GM19463 (cell line): ENCODE data around the gene PPP1R3G.

Experiments
- ATAC-seq: cut with Tn5 transposase; IDR thresholded peaks from one replicate; pipeline ENCODE4 v1.9.1; 2021; ENCODE audit warnings: mild to moderate bottlenecking, moderate library complexity; ENCODE audit not compliant: unreplicated experiment

Gene PPP1R3G

DNA sequence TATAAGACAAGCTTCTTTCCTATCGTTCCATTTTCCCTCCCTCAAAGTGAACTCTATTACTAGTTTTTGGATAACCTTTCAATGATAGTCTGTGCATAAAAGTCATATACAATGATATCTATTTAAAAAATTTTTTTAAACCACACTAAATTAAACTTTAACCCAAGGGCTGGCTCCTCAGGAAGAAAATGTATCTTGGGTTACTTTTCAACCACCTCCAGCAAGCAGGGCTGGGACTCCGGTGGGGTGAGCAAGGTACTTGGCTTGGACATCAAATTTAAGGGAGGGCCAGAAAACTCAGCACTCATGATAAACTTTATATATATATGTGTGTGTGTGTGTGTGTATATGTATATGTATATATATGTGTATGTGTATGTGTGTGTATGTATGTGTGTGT lies 13.9 kb upstream of the PPP1R3G start:
- ATAC-seq: no peak

DNA sequence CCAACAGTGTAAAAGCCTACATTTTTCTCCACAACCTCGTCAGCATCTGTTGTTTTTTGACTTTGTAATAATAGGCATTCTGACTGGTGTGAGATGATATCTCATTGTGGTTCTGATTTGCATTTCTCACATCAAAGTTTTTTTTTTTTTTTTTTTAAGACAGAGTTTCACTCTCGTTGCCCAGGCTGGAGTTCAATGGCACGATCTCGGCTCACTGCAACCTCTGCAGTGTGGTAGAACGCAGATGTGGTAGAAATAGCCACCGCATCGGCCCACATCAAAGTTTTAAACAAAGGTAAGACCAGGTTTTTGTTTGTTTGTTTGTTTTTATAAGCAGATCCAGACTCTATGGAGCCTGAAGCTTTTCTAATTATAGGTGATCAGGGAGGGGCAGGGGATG lies 12.7 kb upstream of the PPP1R3G start:
- no peak for ATAC-seq

DNA sequence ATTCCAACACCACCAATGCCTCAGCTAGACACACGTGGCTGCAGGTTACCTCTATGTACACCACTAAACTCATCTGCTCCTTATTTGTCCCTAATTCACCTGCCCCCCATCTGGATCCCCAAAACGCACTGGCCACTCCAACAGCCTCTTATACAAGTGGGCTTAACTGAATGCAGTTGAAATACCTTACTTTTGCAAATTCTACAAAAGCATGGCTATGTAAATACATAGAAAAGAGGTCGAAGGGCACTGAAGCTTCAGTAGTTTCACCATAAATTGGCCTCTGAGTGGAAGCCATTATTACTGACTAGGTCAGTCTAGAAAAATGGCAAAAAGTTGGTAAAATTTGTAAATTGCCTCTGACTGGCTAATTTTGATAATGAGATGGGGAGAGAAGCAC lies 11.1 kb upstream of the PPP1R3G start:
- ATAC-seq: no peak

DNA sequence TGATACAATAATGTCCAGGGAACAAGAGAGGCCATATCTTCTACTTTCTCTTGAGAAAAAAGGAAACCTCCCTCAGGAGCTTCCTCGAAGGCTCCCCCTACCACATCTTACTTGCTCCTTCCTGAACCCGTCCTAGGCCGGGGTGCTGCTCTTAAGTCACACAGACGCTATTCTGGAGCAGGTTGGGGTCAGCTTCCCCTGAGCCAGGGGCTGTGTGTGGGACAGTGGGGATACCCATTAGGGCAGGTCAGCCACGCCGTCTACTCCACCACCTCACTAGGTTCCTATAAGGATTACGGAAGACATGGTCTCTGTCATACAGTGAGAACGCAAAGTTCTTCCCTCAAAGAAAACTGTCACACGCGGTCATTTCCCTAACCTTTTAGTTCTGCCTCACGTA lies 8.2 kb upstream of the PPP1R3G start:
- ATAC-seq: no peak

DNA sequence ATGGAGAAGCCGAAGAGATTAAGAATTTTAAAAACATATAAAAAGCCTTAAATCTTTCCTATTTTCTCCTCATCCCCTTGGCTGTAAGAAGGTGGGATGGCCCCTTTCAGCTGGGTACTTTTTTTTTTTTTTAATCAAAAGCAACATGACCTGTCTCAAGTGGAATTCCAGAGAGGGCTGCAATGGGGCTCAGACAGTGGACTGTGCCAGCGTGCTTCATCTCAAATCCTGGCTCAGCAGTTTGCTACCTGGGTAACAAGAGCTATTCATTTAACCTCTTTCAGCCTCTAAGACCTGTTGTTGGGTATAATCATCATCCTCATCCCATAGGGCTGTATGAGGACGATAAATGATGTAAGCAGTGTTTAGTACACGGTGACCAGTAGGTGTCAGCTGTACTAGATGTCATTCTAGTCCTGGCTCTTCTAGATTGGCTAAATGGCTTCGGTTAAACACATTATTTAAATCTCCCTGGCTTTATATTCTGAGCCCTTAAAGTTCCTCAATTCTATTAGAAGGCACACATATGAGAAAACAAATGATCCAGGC lies 6.9 kb upstream of the PPP1R3G start:
- ATAC-seq: no peak

DNA sequence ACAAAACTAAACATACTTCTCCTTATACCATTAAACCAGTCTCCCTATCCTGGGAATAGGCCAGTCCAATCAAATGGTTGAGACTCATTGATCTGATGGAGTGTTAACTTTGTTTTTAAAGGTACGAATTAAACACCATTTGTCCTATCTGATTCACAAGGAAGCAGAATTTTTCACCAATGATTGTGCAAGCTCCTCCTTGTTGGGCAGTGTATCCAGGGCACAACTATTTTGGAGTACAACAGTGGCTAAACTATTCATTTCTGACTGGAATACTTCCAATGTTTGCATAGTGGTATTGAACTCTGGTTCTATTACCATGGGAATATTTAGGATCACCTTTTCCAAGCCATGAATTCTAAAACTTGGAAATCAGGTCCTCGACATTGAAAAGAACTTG lies 5.4 kb upstream of the PPP1R3G start:
- no peak for ATAC-seq

DNA sequence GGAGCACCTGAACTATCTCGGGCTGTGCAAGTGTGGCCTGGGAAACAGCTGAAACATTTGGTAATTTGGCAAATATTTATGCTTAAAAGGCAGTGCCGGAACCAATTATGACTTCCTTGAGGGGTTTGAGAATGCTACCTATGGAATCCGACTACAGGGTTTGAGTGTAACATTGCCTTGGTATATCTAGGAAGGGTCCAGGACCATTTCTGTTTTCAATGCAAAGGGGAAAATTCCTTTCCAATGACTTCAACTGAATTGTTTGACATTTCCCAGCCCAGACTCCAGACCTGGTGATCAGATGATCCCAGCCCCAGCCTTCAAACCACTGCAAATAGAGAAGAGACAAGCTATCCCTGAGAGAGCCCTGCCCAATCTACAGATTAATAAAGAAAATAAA lies 4.6 kb upstream of the PPP1R3G start:
- ATAC-seq: no peak

DNA sequence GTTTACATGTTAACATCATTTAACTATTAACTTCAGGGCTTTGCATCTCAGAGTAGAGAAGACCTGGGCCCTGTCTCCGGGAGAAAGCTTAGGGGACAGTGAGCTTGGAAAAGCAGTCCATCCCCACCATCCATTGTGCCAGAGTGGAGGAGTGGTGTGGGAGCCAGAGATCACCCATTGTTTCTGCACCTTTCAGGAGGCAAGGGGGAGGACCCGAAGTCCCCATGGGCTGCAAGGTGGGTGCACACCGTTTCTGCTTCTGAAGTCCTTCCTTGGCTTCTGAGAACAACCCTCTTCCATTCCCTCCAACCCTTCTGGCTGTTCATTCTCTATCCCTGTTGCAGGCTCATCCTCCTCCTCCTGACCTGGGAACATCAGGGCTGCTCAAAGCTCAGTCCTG lies 4.0 kb upstream of the PPP1R3G start:
- no peak for ATAC-seq

DNA sequence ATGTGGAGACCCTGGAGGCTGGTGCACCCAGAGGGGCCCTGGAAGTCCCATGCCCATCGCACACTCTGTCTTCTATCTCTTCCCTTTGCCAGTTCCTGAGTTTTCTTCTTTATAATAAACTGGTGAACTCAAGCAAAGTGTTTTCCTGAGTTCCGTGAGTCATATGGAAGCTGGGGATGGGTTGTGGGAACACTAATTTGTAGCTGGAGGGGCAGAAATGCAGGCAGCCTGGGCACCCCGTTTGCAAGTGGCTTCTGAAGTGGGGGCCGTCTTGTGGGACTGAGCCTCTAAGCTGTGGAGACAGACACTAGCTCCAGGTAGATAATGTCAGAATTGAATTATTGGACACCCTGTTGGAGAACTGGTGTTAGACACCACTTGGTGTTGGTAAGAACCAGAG lies 3.2 kb upstream of the PPP1R3G start:
- ATAC-seq: no peak

DNA sequence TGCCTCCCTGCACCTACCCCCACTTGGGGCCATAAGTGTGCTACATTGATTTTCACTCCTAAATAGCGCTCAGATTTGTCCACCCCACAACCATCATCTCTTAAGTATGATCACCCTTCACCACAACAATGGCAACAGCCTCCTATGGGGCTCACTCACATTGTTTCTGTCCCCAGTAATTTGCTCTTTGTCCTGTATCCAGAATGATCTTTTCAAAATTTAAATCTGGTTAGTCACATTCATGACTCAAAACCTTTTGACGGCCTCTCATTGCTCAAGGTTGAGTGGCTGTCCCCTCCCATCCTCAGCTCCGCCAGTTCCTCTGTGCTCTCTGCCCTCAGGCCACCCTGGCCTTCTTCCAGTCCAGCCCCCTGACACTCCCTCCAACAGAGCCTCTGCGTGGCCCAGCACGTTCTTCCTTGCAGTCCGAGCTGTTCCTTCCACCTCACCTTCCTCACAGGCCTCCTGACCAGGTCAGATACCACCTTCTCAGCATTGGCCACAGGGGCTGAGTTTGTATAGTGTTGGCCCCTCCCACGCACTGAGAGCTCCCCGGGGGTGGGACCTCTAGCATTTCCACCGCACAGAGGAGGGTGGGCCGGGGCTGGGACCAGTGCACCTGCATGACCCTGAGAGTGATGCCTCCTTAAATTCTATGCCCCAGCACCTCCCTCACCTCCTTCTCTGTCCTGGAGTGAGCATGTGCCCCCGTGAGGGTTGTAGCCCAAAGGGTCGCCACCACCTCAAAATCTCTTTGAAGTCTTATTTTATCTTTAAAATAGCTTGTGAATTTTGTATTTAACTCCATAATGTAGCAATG lies 2.4 kb upstream of the PPP1R3G start:
- no peak for ATAC-seq

DNA sequence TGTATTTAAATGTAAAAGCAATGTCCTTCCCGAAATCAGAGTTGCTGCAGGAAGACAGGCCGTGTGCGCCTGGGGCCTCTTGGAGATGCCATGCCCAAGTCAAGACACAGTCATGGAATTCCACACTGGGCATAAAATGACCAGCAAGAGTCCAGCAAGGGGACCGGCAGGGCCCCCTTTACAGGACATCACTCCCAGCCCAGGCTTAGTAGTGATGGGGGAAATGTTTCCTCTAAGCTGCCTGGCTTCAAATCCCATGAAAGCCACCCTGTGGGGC lies 1.9 kb upstream of the PPP1R3G start:
- ATAC-seq: no peak

DNA sequence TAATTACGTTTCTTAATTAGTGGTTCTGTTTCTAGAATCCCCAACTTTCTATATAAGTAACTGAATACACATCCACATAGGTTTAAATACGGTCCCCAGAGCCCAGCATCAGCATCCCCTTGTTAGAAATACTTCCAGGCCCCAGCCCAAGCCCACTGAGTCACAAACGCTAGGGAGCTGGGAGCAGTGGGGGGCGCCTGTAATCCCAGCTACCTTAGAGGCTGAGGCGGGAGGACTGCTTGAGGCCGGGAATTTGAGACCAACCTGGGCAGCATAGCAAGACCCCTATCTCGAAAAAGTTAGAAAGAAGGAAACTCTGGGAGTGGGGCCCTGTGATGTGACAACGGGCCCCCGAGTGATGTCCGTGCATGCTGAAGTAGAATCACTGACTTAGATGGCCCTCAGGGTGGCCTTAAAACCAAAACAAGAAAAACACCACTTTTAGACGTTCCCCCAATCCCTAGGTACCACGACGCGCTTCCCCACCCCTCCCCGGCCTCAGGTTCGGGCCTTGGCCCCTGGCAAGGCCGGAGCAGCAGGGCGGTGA lies 1.3 kb upstream of the PPP1R3G start:
- peak; percentile 30 for ATAC-seq

DNA sequence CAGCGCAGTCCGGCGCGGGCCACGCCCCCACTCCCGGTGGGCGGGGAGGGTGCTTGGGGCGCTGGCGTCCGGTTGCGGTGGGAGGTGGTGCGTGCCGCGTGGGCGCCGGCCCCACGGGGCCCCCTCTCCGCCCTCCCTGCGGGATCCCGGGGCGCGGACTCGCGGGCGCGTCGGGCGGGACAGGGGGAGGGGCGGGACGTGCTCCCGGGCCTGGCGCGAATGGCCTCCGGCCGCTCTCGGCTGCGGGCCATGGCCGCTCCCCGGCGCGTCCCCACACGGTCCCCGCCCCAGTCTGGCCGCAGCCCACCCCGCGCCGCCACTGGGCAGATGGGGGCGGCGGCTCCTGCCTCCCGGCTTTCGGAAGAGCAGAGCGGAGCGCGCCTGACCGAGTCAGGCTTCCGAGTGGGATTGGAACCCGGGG lies 771 bp upstream of the PPP1R3G start:
- ATAC-seq: peak; percentile 41

DNA sequence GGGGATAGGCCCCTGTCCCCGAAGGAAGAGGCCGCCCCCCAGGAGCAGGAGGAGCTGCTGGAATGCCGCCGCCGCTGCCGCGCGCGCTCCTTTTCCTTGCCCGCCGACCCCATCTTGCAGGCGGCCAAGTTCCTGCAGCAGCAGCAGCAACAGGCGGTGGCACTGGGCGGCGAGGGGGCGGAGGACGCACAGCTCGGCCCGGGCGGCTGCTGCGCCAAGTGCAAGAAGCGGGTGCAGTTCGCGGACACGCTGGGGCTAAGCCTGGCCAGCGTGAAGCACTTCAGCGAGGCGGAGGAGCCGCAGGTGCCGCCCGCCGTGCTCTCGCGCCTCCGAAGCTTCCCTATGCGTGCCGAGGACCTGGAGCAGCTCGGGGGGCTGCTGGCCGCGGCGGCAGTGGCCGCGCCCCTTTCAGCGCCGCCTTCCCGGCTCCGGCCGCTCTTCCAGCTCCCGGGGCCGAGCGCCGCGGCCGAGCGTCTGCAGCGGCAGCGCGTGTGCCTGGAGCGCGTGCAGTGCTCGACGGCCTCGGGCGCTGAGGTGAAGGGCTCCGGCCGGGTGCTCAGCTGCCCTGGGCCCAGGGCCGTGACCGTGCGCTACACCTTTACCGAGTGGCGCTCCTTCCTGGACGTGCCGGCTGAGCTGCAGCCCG lies 630 bp downstream of the PPP1R3G start:
- ATAC-seq: no peak

DNA sequence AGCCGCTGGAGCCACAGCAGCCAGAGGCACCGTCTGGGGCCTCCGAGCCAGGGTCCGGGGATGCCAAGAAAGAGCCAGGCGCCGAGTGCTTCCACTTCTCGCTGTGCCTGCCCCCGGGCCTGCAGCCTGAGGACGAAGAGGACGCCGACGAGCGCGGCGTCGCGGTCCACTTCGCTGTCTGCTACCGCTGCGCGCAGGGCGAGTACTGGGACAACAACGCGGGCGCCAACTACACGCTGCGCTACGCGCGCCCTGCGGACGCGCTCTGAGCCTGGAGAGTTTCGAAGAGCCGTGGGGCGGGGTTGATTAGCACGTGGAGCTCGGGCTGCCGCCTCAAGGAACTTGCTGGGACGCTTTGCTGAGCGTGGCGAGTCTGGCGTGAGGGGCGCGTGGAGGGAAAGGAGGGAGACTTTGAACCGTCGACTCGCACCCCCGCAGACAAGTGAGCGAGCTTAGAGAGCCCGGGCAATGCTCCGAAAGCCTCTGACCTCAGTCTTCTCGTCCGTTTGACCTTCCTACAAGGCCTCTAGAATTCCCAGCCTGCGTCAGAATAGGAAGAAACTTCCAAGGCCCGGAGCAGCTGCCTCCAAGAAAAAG lies 1.3 kb downstream of the PPP1R3G start:
- no peak for ATAC-seq

DNA sequence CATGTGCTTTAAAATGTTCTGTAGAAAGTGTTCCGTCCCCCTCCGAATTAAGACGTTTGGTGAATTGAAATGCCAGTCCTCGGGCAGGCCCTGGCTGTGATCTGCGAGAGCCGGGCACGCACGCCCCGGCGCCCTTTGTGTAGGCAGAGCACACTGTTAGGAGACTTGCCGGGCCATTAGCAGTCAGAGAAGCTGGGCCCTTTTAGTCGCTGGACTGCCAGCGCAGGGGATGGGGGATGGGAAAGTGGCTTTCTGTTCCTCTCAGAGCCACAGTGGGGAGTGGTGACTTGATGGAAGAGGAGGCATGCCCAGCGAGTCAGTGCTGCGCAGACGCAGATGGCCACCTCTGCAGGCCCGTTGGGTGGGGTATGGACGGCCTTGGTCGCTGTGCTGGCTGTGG lies 2.2 kb downstream of the PPP1R3G start:
- ATAC-seq: no peak

DNA sequence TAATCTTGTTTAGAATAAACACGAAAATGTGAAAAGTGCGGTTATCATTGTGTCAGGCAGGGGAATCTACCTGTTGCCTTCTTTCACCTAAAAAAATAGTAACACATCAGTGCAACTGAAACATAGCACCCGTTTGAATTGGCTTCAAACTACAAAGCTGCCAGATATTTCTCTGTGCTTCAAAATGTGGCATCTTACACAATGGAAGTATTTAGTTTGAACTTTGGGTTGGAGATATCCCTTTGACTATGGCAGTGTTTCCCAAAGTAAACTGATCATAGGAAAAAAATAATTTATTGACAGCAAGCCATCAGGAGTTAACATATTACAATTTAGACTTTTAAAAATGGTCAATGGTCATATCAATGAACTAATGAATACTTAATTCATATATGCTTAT lies 3.6 kb downstream of the PPP1R3G start:
- ATAC-seq: no peak

DNA sequence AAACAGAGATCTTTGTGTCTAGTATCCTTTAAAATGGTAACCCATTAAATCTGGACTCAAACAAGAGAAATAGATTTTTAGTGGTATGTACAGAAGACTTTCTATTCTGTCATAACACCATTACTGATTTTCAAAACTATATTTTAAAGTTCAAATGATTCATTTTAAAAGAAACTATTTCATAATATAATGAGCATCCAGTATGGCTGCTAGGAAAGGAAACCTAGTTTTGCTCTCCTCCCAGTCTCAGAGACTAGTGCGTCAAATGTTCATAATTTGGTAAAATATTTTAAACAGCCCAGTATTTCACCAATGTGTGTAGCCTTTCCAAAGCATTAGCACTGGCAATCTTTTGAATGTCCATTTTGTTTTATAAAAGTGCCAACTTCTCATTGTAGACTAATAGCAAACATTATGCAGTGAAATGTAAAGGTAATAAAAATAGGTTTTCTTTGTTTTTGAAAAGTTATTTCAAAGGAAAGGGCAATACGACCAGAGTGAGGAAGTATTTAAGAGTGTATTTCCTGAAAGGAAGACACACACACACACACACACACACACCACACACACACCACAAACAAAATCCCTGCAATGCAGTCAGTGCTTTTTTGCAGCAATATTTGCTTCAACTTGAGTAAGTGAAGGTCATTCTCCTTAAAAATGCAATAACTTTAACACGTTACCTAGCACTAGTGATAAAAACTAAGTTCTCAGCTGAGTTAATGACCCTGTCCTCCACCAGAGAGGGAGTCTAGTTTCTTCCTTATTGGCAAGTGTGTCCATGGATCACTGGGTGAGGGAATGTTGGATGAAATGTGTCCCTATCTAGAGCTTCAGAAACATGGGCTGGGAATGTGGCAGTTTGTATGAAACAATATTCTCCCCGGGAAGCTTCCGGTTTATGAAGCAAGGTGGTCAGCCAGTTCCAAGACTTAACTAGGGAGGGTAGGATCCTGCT lies 4.6 kb downstream of the PPP1R3G start:
- ATAC-seq: no peak

DNA sequence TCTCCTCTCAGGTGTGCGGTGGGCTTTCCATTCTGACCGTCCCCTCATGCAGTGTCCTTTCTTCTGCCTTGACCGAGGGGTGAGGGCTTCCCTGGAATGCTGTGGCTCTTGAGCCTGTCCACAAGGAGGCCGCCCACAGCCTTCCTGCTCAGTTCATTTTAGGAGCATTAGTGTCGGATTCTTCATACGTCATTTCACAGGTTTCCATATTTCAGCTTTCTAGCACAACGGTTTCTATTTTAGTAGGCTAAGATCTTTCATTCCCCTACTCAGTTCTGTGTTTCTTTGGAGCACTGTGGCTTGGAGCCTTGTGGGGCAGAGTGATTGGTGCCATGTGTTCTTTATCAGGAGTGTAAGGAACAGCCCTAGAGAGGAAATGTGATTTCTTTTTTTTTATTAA lies 5.5 kb downstream of the PPP1R3G start:
- ATAC-seq: no peak

DNA sequence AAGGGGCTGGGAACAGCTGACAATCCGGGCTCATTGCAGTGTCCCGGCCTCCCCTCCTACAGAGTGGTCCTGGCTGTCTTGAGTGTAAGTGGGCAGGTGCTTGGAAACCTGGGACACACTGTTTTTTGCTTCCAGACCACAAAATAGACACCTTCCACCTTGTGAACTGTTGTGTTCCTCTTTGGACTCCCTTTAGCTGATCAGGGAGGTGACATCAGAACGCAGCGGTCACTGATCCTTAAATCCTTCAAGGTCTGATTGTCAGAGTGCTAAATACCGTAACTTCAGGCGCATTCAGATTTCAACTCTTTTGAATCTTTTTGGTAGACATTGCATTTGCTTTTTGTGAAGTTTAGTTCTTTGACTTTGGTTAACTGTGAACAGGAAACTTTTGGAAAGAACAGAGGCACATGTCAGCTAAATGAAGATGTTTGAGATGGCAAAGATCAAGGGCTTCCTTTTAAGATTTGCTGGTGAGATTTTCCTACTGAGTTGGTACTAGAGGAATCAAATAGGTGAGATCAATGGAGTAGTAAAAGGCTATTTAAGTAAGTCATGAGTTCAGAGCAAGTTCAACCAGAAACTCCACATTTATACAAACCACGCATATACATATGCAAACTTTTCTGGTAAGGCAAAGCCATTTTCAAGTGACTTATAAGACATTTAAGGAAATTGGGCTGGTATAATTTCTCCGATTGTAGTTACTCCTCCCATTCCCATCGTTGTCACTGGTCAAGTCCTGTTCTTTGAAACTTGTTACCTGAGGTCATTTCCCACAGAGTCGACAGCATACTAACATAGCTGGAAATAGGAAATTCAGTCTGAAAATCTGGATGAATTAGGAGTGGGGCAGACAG lies 6.3 kb downstream of the PPP1R3G start:
- no peak for ATAC-seq
